Measurements from ENCODE around the gene GABBR2. TPM values are rescaled to one million over a fixed set of nuclear protein-coding genes. Genes with fewer than 3 reads are reported as not detected.

GABBR2 gene
- total RNA-seq, 2 donors from 2014 or later: not detected

DNA sequence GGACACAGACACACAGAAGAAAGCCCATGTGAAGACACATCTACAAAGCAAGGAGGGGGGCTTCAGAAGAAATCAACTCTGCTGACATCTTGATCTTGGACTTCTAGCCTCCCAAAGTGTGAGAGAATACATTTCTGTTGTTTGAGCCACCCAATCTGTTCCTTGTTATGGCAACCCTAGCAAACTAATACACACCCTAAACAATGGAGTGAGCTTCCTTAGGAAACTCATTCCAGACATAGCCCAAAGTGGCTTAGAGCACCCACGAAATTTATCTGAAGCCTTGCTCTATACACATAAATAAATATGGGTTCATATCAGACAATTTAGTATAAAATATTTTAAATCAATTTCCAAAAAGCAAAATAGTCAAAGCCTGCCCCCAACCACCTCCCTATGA lies 445.7 kb downstream of the GABBR2 start:
- DNase-seq: no peak
- no peak for TF ChIP-seq POLR2A (IDR thresholded peaks at IDR 0.05)
- TF ChIP-seq, protein P1, sequence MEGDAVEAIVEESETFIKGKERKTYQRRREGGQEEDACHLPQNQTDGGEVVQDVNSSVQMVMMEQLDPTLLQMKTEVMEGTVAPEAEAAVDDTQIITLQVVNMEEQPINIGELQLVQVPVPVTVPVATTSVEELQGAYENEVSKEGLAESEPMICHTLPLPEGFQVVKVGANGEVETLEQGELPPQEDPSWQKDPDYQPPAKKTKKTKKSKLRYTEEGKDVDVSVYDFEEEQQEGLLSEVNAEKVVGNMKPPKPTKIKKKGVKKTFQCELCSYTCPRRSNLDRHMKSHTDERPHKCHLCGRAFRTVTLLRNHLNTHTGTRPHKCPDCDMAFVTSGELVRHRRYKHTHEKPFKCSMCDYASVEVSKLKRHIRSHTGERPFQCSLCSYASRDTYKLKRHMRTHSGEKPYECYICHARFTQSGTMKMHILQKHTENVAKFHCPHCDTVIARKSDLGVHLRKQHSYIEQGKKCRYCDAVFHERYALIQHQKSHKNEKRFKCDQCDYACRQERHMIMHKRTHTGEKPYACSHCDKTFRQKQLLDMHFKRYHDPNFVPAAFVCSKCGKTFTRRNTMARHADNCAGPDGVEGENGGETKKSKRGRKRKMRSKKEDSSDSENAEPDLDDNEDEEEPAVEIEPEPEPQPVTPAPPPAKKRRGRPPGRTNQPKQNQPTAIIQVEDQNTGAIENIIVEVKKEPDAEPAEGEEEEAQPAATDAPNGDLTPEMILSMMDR (IDR thresholded peaks at IDR 0.05): no peak
- Histone ChIP-seq H3K9me3 (no peaks in the 10 kb centered on the region), H3K4me1 (no peaks in the 10 kb centered on the region), H3K4me3 (no peak overlapping the region), H3K36me3 (replicated peaks in 1 of 2; ENCODE audit: insufficient read depth in 1 of 2, low read depth in 2 of 2) (no peaks in the 10 kb centered on the region), H3K27ac (no peak overlapping the region), H3K27me3 (no peaks in the 10 kb centered on the region)
- intact Hi-C loops (cut with DNase I): loop anchor here (5.0 to 10.0 kb wide), 2 partner anchors 56 to 338 kb away; partner anchors contain the start of gene TRMO
- no peak for ATAC-seq
- WGBS, 2 donors: 67 to 68% methylated on average over 1 of the region's 1 CpG

DNA sequence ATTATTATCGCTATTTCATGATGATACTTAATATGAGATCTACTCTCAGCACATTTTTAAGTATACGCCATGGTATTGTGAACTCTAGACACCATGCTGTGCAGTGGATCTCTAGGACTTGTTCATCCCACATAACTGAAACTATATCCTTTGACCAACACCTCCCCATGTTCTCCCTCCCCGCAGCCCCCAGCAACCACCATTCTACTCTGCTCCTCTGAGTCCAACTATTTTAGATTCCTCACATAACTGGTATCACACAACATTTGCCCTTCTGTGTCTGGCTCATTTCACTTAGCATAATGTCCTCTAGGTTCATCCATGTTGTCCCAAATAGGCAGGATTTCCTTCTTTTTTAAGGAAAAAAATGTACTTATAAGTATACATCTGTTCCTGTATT lies 446.7 kb downstream of the GABBR2 start:
- intact Hi-C loops (cut with DNase I): loop anchor here (5.0 to 10.0 kb wide), 2 partner anchors 55 to 337 kb away; partner anchors contain the start of gene TRMO
- Histone ChIP-seq H3K27ac (no peak overlapping the region), H3K27me3 (no peaks in the 10 kb centered on the region), H3K36me3 (replicated peaks in 1 of 2; ENCODE audit: insufficient read depth in 1 of 2, low read depth in 2 of 2) (no peaks in the 10 kb centered on the region), H3K9me3 (no peaks in the 10 kb centered on the region), H3K4me1 (no peaks in the 10 kb centered on the region), H3K4me3 (no peak overlapping the region)
- no peak for DNase-seq
- WGBS, 2 donors: 83 to 88% methylated on average over 3 of the region's 3 CpGs
- no peak for TF ChIP-seq POLR2A (IDR thresholded peaks at IDR 0.05)
- TF ChIP-seq, protein P1 (IDR thresholded peaks at IDR 0.05): no peak
- no peak for ATAC-seq

DNA sequence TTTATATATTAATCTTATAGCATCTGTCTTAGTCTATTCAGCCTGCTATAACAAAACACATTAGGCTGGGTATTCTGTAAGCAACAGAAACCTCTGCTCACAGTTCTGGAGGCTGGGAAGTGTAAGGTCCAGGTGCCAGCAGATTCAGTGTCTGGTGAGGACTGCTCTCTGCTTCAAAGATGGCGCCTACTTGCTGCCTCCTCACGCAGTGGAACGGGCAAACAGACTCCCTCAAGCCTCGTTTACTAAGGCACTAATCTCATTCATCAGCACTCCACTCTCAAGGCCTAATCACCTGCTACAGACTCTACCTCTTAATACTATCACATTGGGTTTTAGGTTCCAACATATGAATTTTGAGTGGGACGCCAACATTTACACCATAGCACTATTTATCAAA lies 448.1 kb downstream of the GABBR2 start:
- H3K9me3 ChIP-seq: no peaks in the 10 kb centered on the region
- no peak for DNase-seq
- no peaks in the 10 kb centered on the region for H3K27me3 ChIP-seq
- intact Hi-C loops (cut with DNase I): loop anchor here (5.0 to 10.0 kb wide), 2 partner anchors 53 to 336 kb away; partner anchors contain the start of gene TRMO
- H3K4me1 ChIP-seq: peaks cover 5% of the 10 kb centered on the region
- no peak for ATAC-seq
- TF ChIP-seq, protein P1 (IDR thresholded peaks at IDR 0.05): no peak
- no peak for TF ChIP-seq POLR2A (IDR thresholded peaks at IDR 0.05)
- H3K4me3 ChIP-seq: no peak overlapping the region
- H3K36me3 ChIP-seq (replicated peaks in 1 of 2; ENCODE audit: insufficient read depth in 1 of 2, low read depth in 2 of 2): no peaks in the 10 kb centered on the region
- WGBS, 2 donors: 58% methylated on average over 5 of the region's 5 CpGs
- no peak overlapping the region for H3K27ac ChIP-seq

DNA sequence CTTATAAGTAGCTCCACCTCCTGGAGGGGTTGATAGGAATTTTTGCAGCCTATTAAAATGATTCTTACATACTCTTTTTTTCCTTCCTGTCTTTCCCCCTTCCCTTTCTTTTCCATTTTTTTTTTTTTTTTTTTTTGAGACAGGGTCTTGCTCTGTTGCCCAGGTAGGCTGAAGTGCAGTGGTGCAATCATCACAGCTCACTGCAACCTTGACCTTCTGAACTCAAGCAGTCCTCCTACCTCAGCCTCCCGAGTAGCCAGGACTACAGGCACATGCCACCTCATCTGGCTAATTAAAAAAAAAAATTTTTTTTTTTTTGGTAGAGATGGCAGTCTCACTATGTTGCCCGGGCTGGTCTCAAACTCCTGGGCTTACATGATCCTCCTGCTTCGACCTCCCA lies 448.9 kb downstream of the GABBR2 start:
- Histone ChIP-seq H3K36me3 (replicated peaks in 1 of 2; ENCODE audit: insufficient read depth in 1 of 2, low read depth in 2 of 2) (no peaks in the 10 kb centered on the region), H3K4me1 (peaks cover 8% of the 10 kb centered on the region), H3K9me3 (no peaks in the 10 kb centered on the region), H3K27ac (no peak overlapping the region), H3K27me3 (no peaks in the 10 kb centered on the region), H3K4me3 (no peak overlapping the region)
- ATAC-seq (no peak), DNase-seq (no peak)
- intact Hi-C loops (cut with DNase I): loop anchor here (5.0 to 10.0 kb wide), 3 partner anchors 52 to 335 kb away; partner anchors contain the start of gene TRMO
- TF ChIP-seq POLR2A (IDR thresholded peaks at IDR 0.05): no peak
- TF ChIP-seq, protein P1 (IDR thresholded peaks at IDR 0.05): no peak
- WGBS, 2 donors: 61 to 72% methylated on average over 3 of the region's 3 CpGs

DNA sequence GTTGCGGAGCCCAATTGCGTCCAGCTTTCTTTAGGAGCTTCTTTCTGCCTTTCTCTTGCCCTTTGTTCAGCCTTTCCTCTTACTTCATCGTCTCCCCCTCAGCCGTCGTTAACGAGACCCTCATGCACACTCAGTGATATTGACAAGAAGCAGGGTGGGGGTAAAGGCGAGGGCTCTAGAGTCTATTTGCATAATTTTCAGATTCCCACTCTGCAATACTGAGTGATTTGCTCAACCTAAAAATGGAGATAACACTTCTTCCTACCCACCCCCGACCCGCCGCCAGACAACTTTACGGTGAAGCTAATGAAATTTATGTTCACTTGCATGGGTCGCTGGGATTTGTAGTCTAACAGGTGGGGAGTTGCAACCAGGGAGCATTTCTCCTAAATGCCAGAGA lies 452.0 kb downstream of the GABBR2 start:
- intact Hi-C loops (cut with DNase I): loop anchor here (5.0 kb wide), 1 partner anchor 194 kb away; no protein-coding TSS in a partner anchor
- H3K36me3 ChIP-seq (replicated peaks in 1 of 2; ENCODE audit: insufficient read depth in 1 of 2, low read depth in 2 of 2): no peaks in the 10 kb centered on the region
- H3K4me3 ChIP-seq: peak overlapping the region; percentile 53 to 93
- H3K27me3 ChIP-seq: no peaks in the 10 kb centered on the region
- 9 to 10% methylated on average over 12 of the region's 12 CpGs for WGBS, 2 donors
- TF ChIP-seq POLR2A (IDR thresholded peaks at IDR 0.05): no peak
- TF ChIP-seq, protein P1 (IDR thresholded peaks at IDR 0.05): no peak
- DNase-seq (no peak), ATAC-seq (no peak)
- peak overlapping the region in 2 of 4 donors; percentile 93 to 94 for H3K27ac ChIP-seq
- H3K9me3 ChIP-seq: no peaks in the 10 kb centered on the region
- H3K4me1 ChIP-seq: peaks cover 20% of the 10 kb centered on the region
